HepG2 (cell line): ENCODE data around the gene SEC14L5. TPM values are rescaled to one million over a fixed set of nuclear protein-coding genes. Genes with fewer than 3 reads are reported as not detected.
A peak's percentile ranks its signal among the peaks of the same experiment; 100 is the strongest.

Source experiments
- ATAC-seq: fragments of 200-7000 bp; cut with Tn5 transposase; 3 replicates; pipeline ENCODE4 v1.9.1; 2020; ENCODE audit warnings: mild to moderate bottlenecking, moderate library complexity
- BruUV-seq: library from RNA; stranded (reverse); fragments of 400-500 nt; replicated peaks from 2 replicates; lab custom pipeline; 2021; lab: Mats Ljungman, UMichigan
- CTCF ChIA-PET: fragments of 300-600 bp; formaldehyde crosslinking; extraction: SDS; loops from one replicate; lab custom pipeline; 2021; ENCODE audit warnings: low total read pairs, inconsistent platforms, low intra/inter-chr PET ratio; lab: Yijun Ruan, JAX
- POLR2A ChIA-PET: fragments of 350-600 bp; sonication (Branson Sonifier 250); formaldehyde crosslinking; loops from one replicate; lab custom pipeline; 2020; ENCODE audit warnings: antibody characterized with exemption, inconsistent platforms; lab: Yijun Ruan, JAX
- DNase-seq: peaks from one replicate; pipeline ENCODE4 v3.0.0-alpha.2; 2015; ENCODE audit warnings: low spot score
- FAIRE-seq: peaks from 3 replicates; lab custom pipeline; 2011; peaks lifted over from hg19 to GRCh38; lab: Jason Lieb, UNC
- H2AFZ ChIP-seq: one replicate; pipeline ENCODE4 v1.6.1; 2011; ENCODE audit warnings: low read length, inconsistent platforms
- H3K27ac ChIP-seq: fragments of 300-600 bp; 3 replicates; pipeline ENCODE4 v1.8.0; 2011; ENCODE audit warnings: mixed run types, mild to moderate bottlenecking, mixed read lengths, low read length, inconsistent platforms; ENCODE audit not compliant: insufficient read depth; ENCODE audit errors: extremely low read length
- H3K27me3 ChIP-seq, 2 experiments: fragments of 200-600 bp in 1 of 2; 2 replicates in 1 of 2; 3 replicates in 1 of 2; pipeline versions ENCODE4 v1.6.0 to v1.8.0; 2011; ENCODE audit warnings: low read length in 2 of 2, mild to moderate bottlenecking in 2 of 2, moderate library complexity in 2 of 2, inconsistent platforms in 1 of 2; ENCODE audit not compliant: insufficient read depth in 2 of 2, control insufficient read depth in 1 of 2
- H3K36me3 ChIP-seq, 2 experiments: fragments of 200-600 bp in 1 of 2; replicated peaks in 1 of 2; 2 replicates in 1 of 2; 3 replicates in 1 of 2; pipeline versions ENCODE4 v1.5.1 to v1.8.0; 2011; ENCODE audit warnings: low read length in 2 of 2, inconsistent platforms in 1 of 2; ENCODE audit not compliant: insufficient read depth in 2 of 2, control insufficient read depth in 1 of 2
- H3K4me1 ChIP-seq: 2 replicates; pipeline ENCODE4 v1.5.1; 2012; ENCODE audit warnings: low read length, inconsistent platforms; ENCODE audit not compliant: insufficient read depth
- H3K4me2 ChIP-seq: 2 replicates; pipeline ENCODE4 v1.6.0; 2011; ENCODE audit warnings: low read depth, low read length, inconsistent platforms
- H3K4me3 ChIP-seq, 3 experiments: fragments of 200-600 bp in 1 of 3; sonication (generic), shearing (Covaris generic) in 1 of 3; replicated peaks in 1 of 3; 2 replicates each; pipeline ENCODE4 v1.5.1; 2011 to 2016; ENCODE audit warnings: low read length in 3 of 3, inconsistent platforms in 2 of 3, low read depth in 2 of 3, mild to moderate bottlenecking in 2 of 3, control low read depth in 1 of 3, mixed read lengths in 1 of 3; ENCODE audit not compliant: insufficient read depth in 1 of 3
- H3K79me2 ChIP-seq: one replicate; pipeline ENCODE4 v1.6.1; 2011; ENCODE audit warnings: low read length, inconsistent platforms; ENCODE audit not compliant: insufficient read depth
- H3K9ac ChIP-seq: 2 replicates; pipeline ENCODE4 v1.6.0; 2011; ENCODE audit warnings: mild to moderate bottlenecking, low read depth, low read length, inconsistent platforms; ENCODE audit not compliant: insufficient read depth
- H3K9me3 ChIP-seq: 2 replicates; pipeline ENCODE4 v1.5.1; 2012; ENCODE audit warnings: mild to moderate bottlenecking, low read length
- H4K20me1 ChIP-seq: 2 replicates; pipeline ENCODE4 v1.6.0; 2011; ENCODE audit warnings: inconsistent platforms, mild to moderate bottlenecking, low read length, moderate library complexity; ENCODE audit not compliant: insufficient read depth
- FOSL2 ChIP-seq: sonication (generic); formaldehyde crosslinking; IDR thresholded peaks from 2 replicates; pipeline ENCODE4 v1.4.0; 2020; ENCODE audit warnings: missing genetic modification reagents
- HNRNPL ChIP-seq: fragments of 200-400 bp; formaldehyde crosslinking; IDR thresholded peaks from 2 replicates; pipeline ENCODE4 v1.6.1; 2017; ENCODE audit warnings: mild to moderate bottlenecking, low read depth, low read length
- POGZ ChIP-seq: sonication (generic); formaldehyde crosslinking; IDR thresholded peaks from 2 replicates; pipeline ENCODE4 v1.4.0; 2020; ENCODE audit warnings: mild to moderate bottlenecking, missing genetic modification reagents
- POLR2G ChIP-seq: fragments of 200-400 bp; formaldehyde crosslinking; IDR thresholded peaks from 2 replicates; pipeline ENCODE4 v1.6.1; 2018; ENCODE audit warnings: mild to moderate bottlenecking, low read depth, low read length, moderate library complexity
- ZNF292 ChIP-seq: sonication (generic); formaldehyde crosslinking; IDR thresholded peaks from 2 replicates; pipeline ENCODE4 v1.8.1; 2022; ENCODE audit warnings: mild to moderate bottlenecking, low read depth, missing genetic modification reagents, borderline replicate concordance
- ZNF407 ChIP-seq: sonication (generic); formaldehyde crosslinking; IDR thresholded peaks from one replicate; pipeline ENCODE4 v1.5.1; 2020; ENCODE audit warnings: mild to moderate bottlenecking, missing genetic modification reagents; ENCODE audit errors: not compliant biosample characterization
- ZNF530 ChIP-seq: sonication (generic); formaldehyde crosslinking; IDR thresholded peaks from 2 replicates; pipeline ENCODE4 v1.5.0; 2020; ENCODE audit warnings: low read depth, mild to moderate bottlenecking, missing genetic modification reagents
- ZNF687 ChIP-seq: sonication (generic); formaldehyde crosslinking; IDR thresholded peaks from 2 replicates; pipeline ENCODE4 v1.5.1; 2020; ENCODE audit warnings: mild to moderate bottlenecking, missing genetic modification reagents, moderate library complexity
- ZNF703 ChIP-seq: sonication (generic); formaldehyde crosslinking; IDR thresholded peaks from 2 replicates; pipeline ENCODE4 v1.5.1; 2020; ENCODE audit warnings: missing genetic modification reagents, mild to moderate bottlenecking, moderate library complexity, borderline replicate concordance
- ZNF777 ChIP-seq: sonication (generic); formaldehyde crosslinking; IDR thresholded peaks from 2 replicates; pipeline ENCODE4 v1.4.0; 2020; ENCODE audit warnings: missing genetic modification reagents
- WGBS: methylation state at CpG from one replicate; pipeline ENCODE4 v1.1.6; 2017; ENCODE audit warnings: low lambda C conversion rate; 5-methylcytosine and 5-hydroxymethylcytosine counted together
- in situ Hi-C: cut with HindIII; loops from 2 replicates; pipeline ENCODE4 v1.10.0; 2017; ENCODE audit warnings: low pct_unique_long_range_greater_than_20kb; ENCODE audit not compliant: extremely low pct_ligation_motif_present
- intact Hi-C: fragments of 100-400 bp; cut with micrococcal nuclease; formaldehyde crosslinking; loops from one replicate; pipeline ENCODE4 v1.10.0; 2022; ENCODE audit not compliant: unreplicated experiment
- polyA plus RNA-seq, 8 experiments: library from polyadenylated mRNA; depleted of rRNA in 3 of 8; stranded (reverse) in 7 of 8; unstranded in 1 of 8; fragments of >200 nt; fragmentation: Illumina TruSeq in 4 of 8; extraction: Trizol in 4 of 8; gene quantifications; 2 replicates each; pipeline versions ENCODE4 v1.2.1 to v1.2.3, GENCODE V29; 2011 to 2016; ENCODE audit warnings: low read depth in 4 of 8, missing spikeins in 1 of 8, mixed read lengths in 1 of 8; ENCODE audit not compliant: insufficient read depth in 1 of 8
- total RNA-seq, 5 experiments: library from RNA; depleted of rRNA; stranded (reverse); fragments of >200 nt; fragmentation: Illumina TruSeq; extraction: Trizol; gene quantifications; 2 replicates each; pipeline ENCODE4 v1.2.3, GENCODE V29; 2016; ENCODE audit warnings: low read depth in 1 of 5

Gene SEC14L5
- total and polyA plus RNA-seq, 2 of the 13 experiments (the other 11 are each of a cell fraction or from before 2014, with no cell fraction given) = 0.40 to 0.42 TPM

DNA sequence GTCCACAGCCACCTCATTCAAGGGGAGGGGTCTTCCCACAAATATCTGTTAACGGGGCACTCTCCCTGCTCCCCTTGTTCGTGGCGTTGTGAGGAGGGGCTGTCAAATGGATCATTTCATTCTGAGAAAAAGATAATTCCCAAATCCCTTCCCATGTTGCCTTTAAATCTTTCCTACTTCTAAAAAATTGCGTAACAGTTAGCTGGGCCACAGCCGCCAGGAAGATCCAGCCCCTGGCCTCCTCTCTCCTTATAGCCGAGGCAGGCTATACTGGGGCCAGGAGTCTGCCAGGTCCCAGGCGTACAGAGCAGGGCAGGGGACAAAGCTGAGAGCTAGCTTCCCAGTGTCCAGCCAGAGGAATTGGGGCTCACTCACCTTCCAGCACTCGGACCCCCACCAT is 107.2 kb downstream of the SEC14L5 start (continued):
- TF ChIP-seq POGZ = no peak
- TF ChIP-seq ZNF703 (CRISPR knock-in tag) = no peak
- no peak for TF ChIP-seq HNRNPL
- no peak for TF ChIP-seq FOSL2
- TF ChIP-seq, all 625 proteins: peak for 8

- Histone ChIP-seq H3K36me3 (no peaks in the 10 kb centered on the region), H3K27ac (no peak within 1 kb of the TSS), H3K79me2 (no peaks in the 10 kb centered on the region), H3K9me3 (no peaks in the 10 kb centered on the region), H3K4me2 (peak within 1 kb of the TSS; percentile 76), H3K4me1 (peaks cover 21% of the 10 kb centered on the region), H3K4me3 (peak within 1 kb of the TSS in 2 of 3 experiments; percentile 7 to 63; a peak in 2 of 6 replicates), H2AFZ (peak within 1 kb of the TSS; percentile 18), H4K20me1 (no peaks in the 10 kb centered on the region), H3K9ac (peak within 1 kb of the TSS; percentile 39), H3K27me3 (peaks cover 0 to 21% of the 10 kb centered on the region in 2 experiments; a peak in 2 of 5 replicates)
- ChIA-PET CTCF (no interaction called here), POLR2A (interaction anchor here (0.6 to 1.1 kb wide), 2 partner anchors 14 to 32 kb away, joined by 3 to 4 read pairs; partner anchors contain the start of gene NAGPA)
- in situ Hi-C loops = no loop called here
- FAIRE-seq (no peak), ATAC-seq (peak; percentile 87), DNase-seq (no peak)
- BruUV-seq = no TSS peak
- WGBS = 20% methylated on average over 10 of the region's 10 CpGs
- intact Hi-C loops = no loop called here
- TF ChIP-seq ZNF687 (CRISPR knock-in tag) (peak; percentile 82), ZNF530 (no peak), POLR2G (no peak), ZNF777 (no peak), ZNF407 (peak; percentile 36), ZNF292 (peak; percentile 53)
Measured at GRCh38 chr16:5065813-5066212, 107.7 kb downstream of the SEC14L5 start, which contains the start of gene C16orf89. C16orf89 (minus strand) TSS chr16:5065956; CDS start chr16:5065908, 48 bp downstream.
